Breast epithelium (tissue), 4 donors: ENCODE measurements around the gene LRRC57. TPM values are rescaled to one million over a fixed set of nuclear protein-coding genes. Genes with fewer than 3 reads are reported as not detected.

Experiments used
- DNase-seq, 2 donors: peaks; one replicate each; pipeline ENCODE4 v3.0.0-alpha.2; 2019; ENCODE audit warnings: low spot score in 2 of 2
- H3K27ac ChIP-seq, 2 donors: fragments of 200-600 bp; sonication (generic) in 1 of 2; one replicate each; pipeline ENCODE4 v1.5.1; 2016 to 2019; ENCODE audit warnings: mild to moderate bottlenecking in 1 of 2
- H3K27me3 ChIP-seq, 2 donors: fragments of 200-600 bp; sonication (generic) in 1 of 2; one replicate each; pipeline versions ENCODE4 v1.5.1 to v1.6.0; 2017 to 2019; ENCODE audit warnings: control low read depth in 1 of 2, mild to moderate bottlenecking in 1 of 2
- H3K36me3 ChIP-seq: fragments of 200-600 bp; one replicate; pipeline ENCODE4 v1.5.1; 2019
- H3K4me1 ChIP-seq, 2 donors: fragments of 200-600 bp; sonication (generic); one replicate each; pipeline ENCODE4 v1.5.1; 2016 to 2019; ENCODE audit warnings: control low read depth in 1 of 2
- H3K4me3 ChIP-seq, 3 donors: fragments of 200-600 bp; sonication (generic); 1 replicate in 2 of 3; 2 replicates in 1 of 3; pipeline ENCODE4 v1.5.1; 2016 to 2019; ENCODE audit warnings: mild to moderate bottlenecking in 3 of 3, moderate library complexity in 2 of 3
- H3K9me3 ChIP-seq, 2 donors: fragments of 200-600 bp; sonication (generic) in 1 of 2; one replicate each; pipeline ENCODE4 v1.5.1; 2016 to 2019; ENCODE audit warnings: control low read depth in 1 of 2
- CTCF ChIP-seq, 3 donors: fragments of 450-650 bp; IDR thresholded peaks; one replicate each; pipeline ENCODE4 v1.5.1; 2016 to 2017; ENCODE audit warnings: antibody characterized with exemption in 3 of 3, mild to moderate bottlenecking in 3 of 3, moderate library complexity in 3 of 3
- POLR2A ChIP-seq: fragments of 450-650 bp; IDR thresholded peaks from one replicate; pipeline ENCODE4 v1.6.1; 2016; ENCODE audit warnings: antibody characterized with exemption, mild to moderate bottlenecking, moderate library complexity
- POLR2AphosphoS5 ChIP-seq, 3 donors: sonication (generic); formaldehyde crosslinking; IDR thresholded peaks; one replicate each; pipeline ENCODE4 v1.6.1; 2017; ENCODE audit warnings: antibody characterized with exemption in 3 of 3
- intact Hi-C: fragments of 100-400 bp; cut with DNase I; formaldehyde crosslinking; loops from one replicate; pipeline ENCODE4 v1.15.1; 2023; ENCODE audit warnings: low total_unique reads
- total RNA-seq, 3 donors: library from RNA; depleted of rRNA; stranded (reverse); fragments of >200 nt; gene quantifications; one replicate each; pipeline ENCODE4 v1.1.0, GENCODE V29; 2016

LRRC57 gene
- total RNA-seq, 3 donors from 2014 or later = 20.3 to 23.3 (median 23.3) TPM

- peak; percentile 93 to 95 for DNase-seq
- H3K27ac ChIP-seq = peak within 1 kb of the TSS; percentile 94
- H3K4me3 ChIP-seq = peak within 1 kb of the TSS; percentile 67 to 84 (median 75)
- peak; percentile 73 to 87 (median 78) for TF ChIP-seq POLR2AphosphoS5 (IDR thresholded peaks at IDR 0.05)
- peak; percentile 89 for TF ChIP-seq POLR2A
- TF ChIP-seq CTCF (IDR thresholded peaks at IDR 0.05) = peak in 1 of 3 donors; percentile 3
- peaks cover 0 to 11% of the 10 kb centered on the region in 2 donors for H3K4me1 ChIP-seq
- H3K9me3 ChIP-seq = no peaks in the 10 kb centered on the region
- no peaks in the 10 kb centered on the region for H3K27me3 ChIP-seq
- intact Hi-C loops = no loop called here
- H3K36me3 ChIP-seq = no peaks in the 10 kb centered on the region
These were observed 53.0 kb downstream of the LRRC57 start, which contains the start of gene SNAP23 for GRCh38 chr15:42495361-42496212. Gene SNAP23, plus strand, starts transcription at chr15:42495634. Its CDS starts 16,213 bp downstream, at chr15:42511847.

GRCh38 chr15:42494998-42495360, 53.6 kb downstream of the LRRC57 start:
- H3K36me3 ChIP-seq = no peaks in the 10 kb centered on the region
- peaks cover 0 to 11% of the 10 kb centered on the region in 2 donors for H3K4me1 ChIP-seq
- H3K27me3 ChIP-seq = no peaks in the 10 kb centered on the region
- peak overlapping the region; percentile 94 for H3K27ac ChIP-seq
- H3K9me3 ChIP-seq = no peaks in the 10 kb centered on the region
- TF ChIP-seq POLR2AphosphoS5 (IDR thresholded peaks at IDR 0.05) (no peak), CTCF (IDR thresholded peaks at IDR 0.05) (no peak), POLR2A (no peak)
- H3K4me3 ChIP-seq = peak overlapping the region; percentile 67 to 84 (median 75)
- intact Hi-C loops = no loop called here
- no peak for DNase-seq

- intact Hi-C loops = no loop called here
- peak overlapping the region in 1 of 2 donors; percentile 94 for H3K27ac ChIP-seq
- no peaks in the 10 kb centered on the region for H3K36me3 ChIP-seq
- no peak for DNase-seq
- no peak overlapping the region for H3K4me3 ChIP-seq
- H3K9me3 ChIP-seq = no peaks in the 10 kb centered on the region
- TF ChIP-seq POLR2A = no peak
- no peak for TF ChIP-seq POLR2AphosphoS5 (IDR thresholded peaks at IDR 0.05)
- no peak for TF ChIP-seq CTCF (IDR thresholded peaks at IDR 0.05)
- H3K4me1 ChIP-seq = peaks cover 0 to 11% of the 10 kb centered on the region in 2 donors
- no peaks in the 10 kb centered on the region for H3K27me3 ChIP-seq
These were observed 54.9 kb downstream of the LRRC57 start for GRCh38 chr15:42493679-42494078.

GRCh38 chr15:42491539-42492225, 56.9 kb downstream of the LRRC57 start:
- no peak for TF ChIP-seq POLR2AphosphoS5 (IDR thresholded peaks at IDR 0.05)
- no peak for TF ChIP-seq CTCF (IDR thresholded peaks at IDR 0.05)
- no peaks in the 10 kb centered on the region for H3K36me3 ChIP-seq
- H3K4me3 ChIP-seq = peak overlapping the region; percentile 81 to 94 (median 93)
- H3K9me3 ChIP-seq = no peaks in the 10 kb centered on the region
- no peak for DNase-seq
- peak overlapping the region; percentile 93 to 97 for H3K27ac ChIP-seq
- intact Hi-C loops = no loop called here
- peaks cover 0 to 11% of the 10 kb centered on the region in 2 donors for H3K4me1 ChIP-seq
- no peaks in the 10 kb centered on the region for H3K27me3 ChIP-seq
